Activated naive CD8-positive, alpha-beta T cell treated with anti-CD3 and anti-CD28 coated beads, Interleukin-2, amount 10 ng/mL, durations not matched to agents 7 days and 5 days (primary cell): ENCODE data around the gene NAA15. TPM values are rescaled to one million over a fixed set of nuclear protein-coding genes. Genes with fewer than 3 reads are reported as not detected.

Source experiments
- ATAC-seq: fragments of 150-1000 bp; cut with Tn5 transposase; one replicate; pipeline ENCODE4 v1.10.0; 2021; ENCODE audit warnings: low read depth, moderate library complexity
- POLR2A ChIA-PET: fragments of 350-600 bp; sonication (Branson Sonifier 250); formaldehyde crosslinking; loops from one replicate; lab custom pipeline; 2021; ENCODE audit warnings: antibody characterized with exemption; lab: Charles Lee
- DNase-seq: peaks from one replicate; pipeline ENCODE4 v3.0.0; 2021
- H3K27ac Mint-ChIP-seq: one replicate; pipeline ENCODE4 v1.8.0; 2022; ENCODE audit warnings: mild to moderate bottlenecking, mixed read lengths
- H3K27me3 Mint-ChIP-seq: one replicate; pipeline ENCODE4 v1.8.0; 2022; ENCODE audit warnings: mild to moderate bottlenecking, moderate library complexity, mixed read lengths
- H3K36me3 Mint-ChIP-seq: one replicate; pipeline ENCODE4 v1.8.0; 2021; ENCODE audit warnings: mild to moderate bottlenecking, mixed read lengths
- H3K4me1 Mint-ChIP-seq: one replicate; pipeline ENCODE4 v1.8.0; 2021; ENCODE audit warnings: mixed read lengths
- H3K4me3 Mint-ChIP-seq: one replicate; pipeline ENCODE4 v1.8.0; 2022; ENCODE audit warnings: mild to moderate bottlenecking, moderate library complexity, mixed read lengths
- H3K9me3 Mint-ChIP-seq: one replicate; pipeline ENCODE4 v1.8.0; 2021; ENCODE audit warnings: mixed read lengths
- total RNA-seq, 2 experiments: library from RNA; stranded (reverse); gene quantifications; one replicate each; pipeline ENCODE4 v1.2.3, GENCODE V29; 2021

NAA15 gene
- total RNA-seq, 2 experiments from 2014 or later = 42.1 to 50.3 TPM

DNA sequence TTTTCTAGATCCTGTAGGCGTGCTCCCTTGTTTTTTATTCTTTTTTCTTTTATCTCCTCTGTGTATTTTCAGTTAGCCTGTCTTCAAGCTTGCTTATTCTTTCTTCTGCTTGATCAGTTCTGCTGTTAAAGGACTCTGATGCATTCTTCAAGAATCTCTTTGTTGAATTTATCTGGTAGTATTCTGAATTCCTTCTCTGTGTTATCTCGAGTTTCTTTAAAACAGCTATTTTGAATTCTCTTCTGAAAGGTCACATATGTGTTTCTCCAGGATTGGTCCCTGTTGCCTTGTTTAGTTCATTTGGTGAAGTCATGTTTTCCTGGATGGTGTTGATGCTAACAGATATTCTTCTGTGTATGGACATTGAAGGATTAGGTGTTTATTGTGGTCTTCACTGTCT lies 167.9 kb downstream of the NAA15 start:
- Mint-ChIP-seq H3K27ac (no peak overlapping the region), H3K9me3 (peaks cover 12% of the 10 kb centered on the region), H3K4me3 (no peak overlapping the region), H3K27me3 (no peaks in the 10 kb centered on the region), H3K4me1 (no peaks in the 10 kb centered on the region), H3K36me3 (peaks cover 44% of the 10 kb centered on the region)
- no peak for DNase-seq
- no peak for ATAC-seq
- POLR2A ChIA-PET = no interaction called here

Other genes starting within 250 kb of the NAA15 start
- 10 to 100 TPM; 43.9 to 48.2 TPM for gene ELF2, start 124.3 kb upstream of the NAA15 start, total RNA-seq
- under 1 TPM in 1 of 2 experiments, not detected in 1; 0.22 TPM for gene MGARP, start 21.3 kb upstream of the NAA15 start, total RNA-seq
- gene NDUFC1, start 972 bp downstream of the NAA15 start, total RNA-seq = 10 to 100 TPM; 34.6 to 36.5 TPM
- 1 to 10 TPM; 9.8 to 9.9 TPM for gene RAB33B, start 152.6 kb downstream of the NAA15 start, total RNA-seq